GM18951 (cell line): ENCODE data around the gene PTBP1.
A peak's percentile ranks its signal among the peaks of the same experiment; 100 is the strongest.

Experiments
- POLR2A ChIP-seq: IDR thresholded peaks from 4 replicates; pipeline ENCODE4 v1.6.1; 2011; ENCODE audit warnings: mild to moderate bottlenecking; ENCODE audit not compliant: insufficient read length, insufficient read depth; ENCODE audit errors: extremely low read depth
- in situ Hi-C: fragments of 300-500 bp; cut with MboI; formaldehyde crosslinking; loops from one replicate; pipeline ENCODE4 v1.12.0; 2022; ENCODE audit warnings: low sequenced_read_pairs, mixed read lengths, inconsistent platforms; ENCODE audit not compliant: unreplicated experiment

The PTBP1 gene

GRCh38 chr19:795691-796581 is 1.3 kb upstream of the PTBP1 start:
- no peak for TF ChIP-seq POLR2A
- in situ Hi-C loops: no loop called here

DNA sequence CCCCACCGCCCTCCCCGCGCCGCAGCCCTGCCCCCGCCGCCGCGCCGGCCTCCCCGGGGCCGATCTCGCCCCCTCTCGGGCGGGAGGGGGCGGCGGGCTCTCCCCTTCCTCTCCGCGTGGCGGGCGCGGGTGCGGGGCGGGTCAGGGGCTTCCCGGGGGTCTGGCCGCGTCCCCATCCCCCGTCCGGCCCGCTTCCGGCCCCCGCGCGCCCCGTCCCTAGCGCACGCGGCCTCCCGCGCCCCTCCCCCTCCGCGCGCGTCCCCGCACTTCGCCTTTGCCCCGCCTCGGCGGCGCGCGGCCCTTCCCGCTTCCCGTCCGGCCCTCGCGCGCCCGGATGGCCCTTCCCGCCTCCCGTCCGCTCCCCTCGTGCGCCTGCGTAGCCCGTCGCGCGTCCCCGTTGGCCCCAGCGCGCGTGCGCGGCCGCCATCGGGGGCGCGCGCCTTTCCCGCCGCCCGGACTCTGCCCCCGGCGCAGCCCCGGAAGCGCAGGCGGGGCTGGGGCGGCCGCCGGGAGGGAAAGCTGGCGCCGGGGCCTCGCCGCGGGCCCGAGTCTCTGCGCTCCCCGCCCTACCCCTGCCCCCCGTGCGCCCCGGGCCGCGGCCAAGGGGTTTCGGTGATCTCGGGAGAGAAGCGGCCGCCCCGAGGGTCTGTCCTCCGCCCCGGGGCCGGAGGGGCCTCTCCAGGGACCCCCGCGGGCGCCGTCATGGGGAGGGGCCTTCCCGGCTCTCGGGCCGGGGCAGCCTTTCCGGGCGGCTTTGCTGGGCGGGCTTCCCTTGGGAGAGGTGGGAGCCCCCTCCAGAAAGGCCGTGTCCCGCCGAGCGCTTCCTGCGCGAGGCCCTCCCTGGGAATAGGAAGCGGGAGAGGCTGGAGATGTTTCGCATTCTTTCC is 519 bp downstream of the PTBP1 start:
- peak; percentile 6 for TF ChIP-seq POLR2A
- in situ Hi-C loops: no loop called here

- in situ Hi-C loops: no loop called here
- TF ChIP-seq POLR2A: no peak
Observed at GRCh38 chr19:798415-799075, 1.3 kb downstream of the PTBP1 start.

GRCh38 chr19:799076-799881 is 2.0 kb downstream of the PTBP1 start:
- no peak for TF ChIP-seq POLR2A
- in situ Hi-C loops: no loop called here

DNA sequence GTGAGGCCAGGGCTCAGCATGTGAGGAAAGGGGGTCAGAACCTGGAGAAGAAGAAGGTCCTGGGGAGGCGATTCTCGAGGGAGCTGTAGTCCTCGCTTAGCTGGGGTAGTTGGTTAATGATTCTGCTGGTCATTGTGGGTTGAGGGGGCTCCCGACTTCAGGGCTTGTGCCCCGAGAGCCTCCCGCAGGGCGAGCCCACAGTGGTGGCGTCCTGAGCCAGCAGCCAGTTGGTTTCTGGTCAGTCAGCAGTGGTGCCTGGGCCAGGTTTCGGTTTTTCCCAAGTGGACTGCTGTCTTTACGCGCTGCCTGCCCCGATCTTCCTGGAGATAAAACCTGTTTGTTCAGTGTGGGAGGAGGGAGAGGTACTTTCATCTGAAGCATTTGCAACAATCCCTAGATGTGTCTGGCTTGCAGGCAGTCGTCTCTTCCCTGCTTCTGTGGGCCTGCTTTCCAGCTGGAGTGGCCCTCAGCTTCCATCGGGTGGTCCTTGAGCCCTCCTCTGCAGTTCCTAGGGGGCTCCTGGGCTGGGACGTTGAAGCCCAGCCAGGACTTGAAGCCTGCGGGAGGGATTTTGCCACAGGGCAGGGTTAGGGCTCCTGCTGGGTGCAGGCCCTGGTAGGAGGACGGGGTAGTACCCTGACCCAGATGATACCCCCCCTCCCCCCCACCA is 3.2 kb downstream of the PTBP1 start:
- no peak for TF ChIP-seq POLR2A
- in situ Hi-C loops: no loop called here

- in situ Hi-C loops: no loop called here
- no peak for TF ChIP-seq POLR2A
Observed at GRCh38 chr19:801030-801860, 4.0 kb downstream of the PTBP1 start.

GRCh38 chr19:801861-802497 is 4.7 kb downstream of the PTBP1 start:
- TF ChIP-seq POLR2A: peak; percentile 26
- in situ Hi-C loops: no loop called here

- TF ChIP-seq POLR2A: no peak
Observed at GRCh38 chr19:802498-803098, 5.3 kb downstream of the PTBP1 start.

GRCh38 chr19:803099-803561 is 5.9 kb downstream of the PTBP1 start:
- no peak for TF ChIP-seq POLR2A
- in situ Hi-C loops: no loop called here

More at GRCh38 chr19:802498-803098, 5.3 kb downstream of the PTBP1 start:
- in situ Hi-C loops: no loop called here

- no peak for TF ChIP-seq POLR2A
- in situ Hi-C loops: no loop called here
Observed at GRCh38 chr19:803686-804418, 6.6 kb downstream of the PTBP1 start.
